ENCODE measurements around the gene CASP8. TPM values are rescaled to one million over a fixed set of nuclear protein-coding genes. Genes with fewer than 3 reads are reported as not detected.
A peak's percentile ranks its signal among the peaks of the same experiment; 100 is the strongest.
"Not testable (repeated sequence)": the region's sequence is repeated elsewhere in the genome, so short reads cannot be mapped to it uniquely, and the experiment has no call there.

Gene CASP8
- total RNA-seq, 1 donor from 2014 or later: 27.6 TPM

DNA sequence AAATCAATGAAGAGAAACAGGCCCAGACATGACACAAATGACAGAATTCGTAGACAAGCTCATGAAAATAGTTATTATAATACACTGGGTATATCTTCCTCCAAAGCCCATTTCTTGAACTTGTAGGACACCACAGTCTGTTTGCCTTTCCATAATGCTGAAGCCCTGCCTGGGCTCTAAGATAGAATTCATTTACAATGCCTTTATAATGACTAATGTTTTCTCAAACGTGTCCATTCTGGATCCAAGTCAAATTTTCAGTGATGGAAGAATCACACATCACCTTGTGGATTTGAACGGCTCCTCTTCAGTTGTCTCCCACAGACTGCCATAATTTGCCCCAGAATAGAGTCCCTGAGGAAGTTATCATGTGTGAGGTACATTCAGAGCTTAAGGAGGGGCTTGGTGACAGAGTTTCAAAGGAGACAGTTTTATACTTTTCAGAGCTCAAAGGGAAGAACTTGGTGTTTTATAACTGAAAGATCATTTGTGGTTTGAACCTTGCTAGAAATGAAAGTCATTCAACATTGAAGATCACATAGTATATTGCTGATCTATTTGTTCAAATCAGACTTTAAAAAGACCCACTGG, 38.2 kb downstream of the CASP8 start:
- no peaks in the 10 kb centered on the region for H3K27me3 ChIP-seq (ENCODE audit: control insufficient read depth, insufficient read depth, low read length)
- FAIRE-seq (no peak), DNase-seq (ENCODE audit: low read depth) (peak; percentile 67)
- H3K36me3 ChIP-seq (ENCODE audit: control insufficient read depth, insufficient read depth, low read length): no peaks in the 10 kb centered on the region
- TF ChIP-seq, protein P1, sequence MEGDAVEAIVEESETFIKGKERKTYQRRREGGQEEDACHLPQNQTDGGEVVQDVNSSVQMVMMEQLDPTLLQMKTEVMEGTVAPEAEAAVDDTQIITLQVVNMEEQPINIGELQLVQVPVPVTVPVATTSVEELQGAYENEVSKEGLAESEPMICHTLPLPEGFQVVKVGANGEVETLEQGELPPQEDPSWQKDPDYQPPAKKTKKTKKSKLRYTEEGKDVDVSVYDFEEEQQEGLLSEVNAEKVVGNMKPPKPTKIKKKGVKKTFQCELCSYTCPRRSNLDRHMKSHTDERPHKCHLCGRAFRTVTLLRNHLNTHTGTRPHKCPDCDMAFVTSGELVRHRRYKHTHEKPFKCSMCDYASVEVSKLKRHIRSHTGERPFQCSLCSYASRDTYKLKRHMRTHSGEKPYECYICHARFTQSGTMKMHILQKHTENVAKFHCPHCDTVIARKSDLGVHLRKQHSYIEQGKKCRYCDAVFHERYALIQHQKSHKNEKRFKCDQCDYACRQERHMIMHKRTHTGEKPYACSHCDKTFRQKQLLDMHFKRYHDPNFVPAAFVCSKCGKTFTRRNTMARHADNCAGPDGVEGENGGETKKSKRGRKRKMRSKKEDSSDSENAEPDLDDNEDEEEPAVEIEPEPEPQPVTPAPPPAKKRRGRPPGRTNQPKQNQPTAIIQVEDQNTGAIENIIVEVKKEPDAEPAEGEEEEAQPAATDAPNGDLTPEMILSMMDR (IDR thresholded peaks at IDR 0.05; ENCODE audit: insufficient read depth, low read length, severe bottlenecking): no peak
- H3K4me3 ChIP-seq (ENCODE audit: low read depth, low read length): no peak overlapping the region

DNA sequence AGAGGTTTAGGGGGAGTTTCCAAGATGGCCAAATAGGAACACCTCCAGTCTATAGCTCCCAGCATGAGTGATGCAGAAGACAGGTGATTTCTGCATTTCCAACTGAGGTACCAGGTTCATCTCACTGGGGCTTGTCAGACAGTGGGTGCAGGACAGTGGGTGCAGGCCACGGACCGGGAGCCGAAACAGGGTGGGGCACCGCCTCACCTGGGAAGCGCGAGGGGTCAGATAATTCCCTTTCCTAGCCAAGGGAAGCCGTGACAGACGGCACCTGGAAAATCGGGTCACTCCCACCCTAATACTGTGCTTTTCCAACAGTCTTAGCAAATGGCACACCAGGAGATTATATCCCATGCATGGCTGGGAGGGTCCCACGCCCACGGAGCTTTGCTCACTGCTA, 39.6 kb downstream of the CASP8 start:
- DNase-seq (ENCODE audit: low read depth); FAIRE-seq; H3K4me3 ChIP-seq (ENCODE audit: low read depth, low read length); H3K27me3 ChIP-seq (ENCODE audit: control insufficient read depth, insufficient read depth, low read length); H3K36me3 ChIP-seq (ENCODE audit: control insufficient read depth, insufficient read depth, low read length): not testable (repeated sequence)

DNA sequence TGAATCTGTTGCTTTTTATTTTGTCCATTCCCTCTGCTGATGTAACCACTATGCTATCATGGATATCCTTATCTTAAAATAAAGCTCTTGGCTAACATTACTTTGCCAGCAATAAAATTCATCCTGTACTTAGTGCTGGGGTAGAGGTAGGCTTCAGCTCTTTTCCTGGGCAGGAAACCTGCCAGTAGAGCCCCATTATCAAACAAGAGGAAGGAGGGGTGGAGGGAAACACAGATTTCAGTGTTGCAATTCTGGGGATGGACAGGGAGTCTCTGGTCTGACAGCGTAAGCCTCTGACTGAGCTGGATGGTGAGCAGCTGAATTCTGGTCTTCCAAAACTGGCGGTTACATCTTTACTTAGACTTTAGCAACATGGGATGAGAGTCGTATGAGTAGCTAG, 47.5 kb downstream of the CASP8 start:
- TF ChIP-seq, protein P1 (IDR thresholded peaks at IDR 0.05; ENCODE audit: insufficient read depth, low read length, severe bottlenecking): no peak
- FAIRE-seq: no peak
- Histone ChIP-seq H3K27me3 (ENCODE audit: control insufficient read depth, insufficient read depth, low read length) (no peaks in the 10 kb centered on the region), H3K4me3 (ENCODE audit: low read depth, low read length) (no peak overlapping the region), H3K36me3 (ENCODE audit: control insufficient read depth, insufficient read depth, low read length) (no peaks in the 10 kb centered on the region)
- DNase-seq (ENCODE audit: low read depth): no peak

DNA sequence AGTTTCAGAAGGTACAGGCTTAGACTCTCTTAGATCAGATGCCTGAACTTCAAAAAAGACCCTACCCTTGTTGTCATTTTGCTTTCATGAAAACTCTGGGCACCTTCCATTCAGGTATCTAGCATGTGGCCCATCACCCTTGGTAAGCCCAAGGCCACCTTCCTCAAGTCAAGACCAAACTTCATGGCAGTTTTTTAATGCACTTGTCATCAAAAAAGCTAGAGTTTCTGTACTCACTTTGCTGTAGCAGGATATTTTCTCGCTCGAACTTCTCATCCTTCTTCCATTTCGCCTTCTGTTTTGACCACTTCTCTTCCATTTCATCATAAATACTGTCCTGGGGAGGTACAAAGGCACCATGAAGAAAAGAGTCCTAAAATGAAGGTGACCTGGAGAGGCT, 48.6 kb downstream of the CASP8 start:
- FAIRE-seq (no peak), DNase-seq (ENCODE audit: low read depth) (no peak)
- TF ChIP-seq, protein P1 (IDR thresholded peaks at IDR 0.05; ENCODE audit: insufficient read depth, low read length, severe bottlenecking): no peak
- no peaks in the 10 kb centered on the region for H3K27me3 ChIP-seq (ENCODE audit: control insufficient read depth, insufficient read depth, low read length)
- H3K4me3 ChIP-seq (ENCODE audit: low read depth, low read length): no peak overlapping the region
- H3K36me3 ChIP-seq (ENCODE audit: control insufficient read depth, insufficient read depth, low read length): no peaks in the 10 kb centered on the region

DNA sequence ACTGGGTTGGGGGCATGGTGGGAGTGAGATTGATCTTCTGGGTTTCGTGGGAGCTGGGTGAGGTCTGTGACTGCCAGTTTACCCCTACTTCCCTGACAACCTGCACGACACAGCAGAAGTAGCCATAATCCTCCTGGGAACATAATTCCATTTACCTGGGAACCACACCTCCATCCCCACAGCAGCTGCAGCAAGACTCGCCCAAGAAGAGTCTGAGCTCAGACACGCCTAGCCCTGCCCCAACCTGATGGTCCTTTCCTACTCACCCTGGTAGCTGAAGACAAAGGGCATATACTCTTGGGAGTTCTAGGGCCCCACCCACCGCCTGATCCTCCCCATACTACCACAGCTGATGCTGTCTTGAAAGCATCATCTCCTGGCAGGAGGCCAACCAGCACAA, 53.0 kb downstream of the CASP8 start:
- TF ChIP-seq, protein P1 (IDR thresholded peaks at IDR 0.05; ENCODE audit: insufficient read depth, low read length, severe bottlenecking): no peak
- H3K27me3 ChIP-seq (ENCODE audit: control insufficient read depth, insufficient read depth, low read length): no peaks in the 10 kb centered on the region
- no peak overlapping the region for H3K4me3 ChIP-seq (ENCODE audit: low read depth, low read length)
- FAIRE-seq: no peak
- no peaks in the 10 kb centered on the region for H3K36me3 ChIP-seq (ENCODE audit: control insufficient read depth, insufficient read depth, low read length)
- DNase-seq (ENCODE audit: low read depth): peak; percentile 35

DNA sequence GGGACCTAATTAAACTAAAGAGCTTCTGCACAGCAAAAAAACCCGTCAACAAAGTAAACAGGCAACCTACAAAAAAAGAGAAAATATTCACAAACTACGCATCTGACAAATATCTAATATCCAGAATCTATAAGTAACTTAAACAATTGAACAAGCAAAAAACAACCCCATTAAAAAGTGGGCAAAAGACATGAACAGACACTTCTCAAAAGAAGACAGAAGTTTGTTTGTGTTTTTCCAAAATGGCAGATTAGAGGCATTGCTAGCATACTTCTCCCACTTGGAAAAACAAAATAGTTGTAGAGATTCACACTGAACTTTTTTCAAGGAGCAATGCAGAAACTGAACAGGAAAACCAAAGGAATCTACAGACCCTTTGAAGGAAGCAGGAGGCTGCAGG, 59.2 kb downstream of the CASP8 start:
- FAIRE-seq: no peak
- TF ChIP-seq, protein P1 (IDR thresholded peaks at IDR 0.05; ENCODE audit: insufficient read depth, low read length, severe bottlenecking): no peak
- H3K27me3 ChIP-seq (ENCODE audit: control insufficient read depth, insufficient read depth, low read length): no peaks in the 10 kb centered on the region
- no peaks in the 10 kb centered on the region for H3K36me3 ChIP-seq (ENCODE audit: control insufficient read depth, insufficient read depth, low read length)
- H3K4me3 ChIP-seq (ENCODE audit: low read depth, low read length): no peak overlapping the region
- no peak for DNase-seq (ENCODE audit: low read depth)

Measured in bronchial epithelial cell (primary cell).